Muscle layer of duodenum (tissue), 2 donors: ENCODE measurements around the gene ABR.

ENCODE experiments used
- H3K27ac ChIP-seq: one replicate; pipeline ENCODE4 v1.7.0; 2013; ENCODE audit warnings: mild to moderate bottlenecking, low read length
- H3K27me3 ChIP-seq: one replicate; pipeline ENCODE4 v1.7.0; 2013; ENCODE audit warnings: low read depth, mild to moderate bottlenecking, control low read depth, low read length
- H3K36me3 ChIP-seq, 2 donors: one replicate each; pipeline ENCODE4 v1.7.0; 2013; ENCODE audit warnings: low read length in 2 of 2, control low read depth in 1 of 2, mild to moderate bottlenecking in 1 of 2; ENCODE audit not compliant: insufficient read depth in 2 of 2, control insufficient read depth in 1 of 2
- H3K4me1 ChIP-seq, 2 donors: one replicate each; pipeline ENCODE4 v1.7.0; 2013; ENCODE audit warnings: low read length in 2 of 2, mild to moderate bottlenecking in 2 of 2, control low read depth in 1 of 2, moderate library complexity in 1 of 2; ENCODE audit not compliant: insufficient read depth in 2 of 2, control insufficient read depth in 1 of 2
- H3K4me3 ChIP-seq, 2 donors: one replicate each; pipeline ENCODE4 v1.7.0; 2013; ENCODE audit warnings: low read length in 2 of 2, low read depth in 1 of 2, mild to moderate bottlenecking in 1 of 2
- H3K9me3 ChIP-seq, 2 donors: one replicate each; pipeline ENCODE4 v1.7.0; 2013; ENCODE audit warnings: low read length in 2 of 2, control low read depth in 1 of 2, mild to moderate bottlenecking in 1 of 2; ENCODE audit not compliant: control insufficient read depth in 1 of 2
- donor health status: healthy.

The ABR gene

GRCh38 chr17:1168533-1169220 lies 11.1 kb downstream of the ABR start:
- Histone ChIP-seq H3K4me1 (peaks cover 0 to 4% of the 10 kb centered on the region in 2 donors), H3K27ac (no peak overlapping the region), H3K4me3 (no peak overlapping the region), H3K9me3 (no peaks in the 10 kb centered on the region), H3K36me3 (no peaks in the 10 kb centered on the region), H3K27me3 (no peaks in the 10 kb centered on the region)

- Histone ChIP-seq H3K27ac (no peak overlapping the region), H3K4me1 (peaks cover 0 to 4% of the 10 kb centered on the region in 2 donors)
Measured at GRCh38 chr17:1166276-1166675, 13.5 kb downstream of the ABR start.

GRCh38 chr17:1165836-1166235 lies 13.9 kb downstream of the ABR start:
- H3K27ac ChIP-seq = no peak overlapping the region
- no peaks in the 10 kb centered on the region for H3K9me3 ChIP-seq
- H3K27me3 ChIP-seq = no peaks in the 10 kb centered on the region
- no peak overlapping the region for H3K4me3 ChIP-seq
- peaks cover 0 to 4% of the 10 kb centered on the region in 2 donors for H3K4me1 ChIP-seq
- H3K36me3 ChIP-seq = no peaks in the 10 kb centered on the region

More at GRCh38 chr17:1166276-1166675, 13.5 kb downstream of the ABR start:
- H3K4me3 ChIP-seq = no peak overlapping the region
- H3K9me3 ChIP-seq = no peaks in the 10 kb centered on the region
- no peaks in the 10 kb centered on the region for H3K36me3 ChIP-seq
- H3K27me3 ChIP-seq = no peaks in the 10 kb centered on the region

- peaks cover 0 to 3% of the 10 kb centered on the region in 2 donors for H3K36me3 ChIP-seq
- no peak overlapping the region for H3K4me3 ChIP-seq
- H3K9me3 ChIP-seq = no peaks in the 10 kb centered on the region
- no peaks in the 10 kb centered on the region for H3K27me3 ChIP-seq
- H3K4me1 ChIP-seq = peaks cover 0 to 4% of the 10 kb centered on the region in 2 donors
- H3K27ac ChIP-seq = no peak overlapping the region
Measured at GRCh38 chr17:1164935-1165556, 14.7 kb downstream of the ABR start.

GRCh38 chr17:1162116-1162855 lies 17.5 kb downstream of the ABR start:
- peaks cover 0 to 3% of the 10 kb centered on the region in 2 donors for H3K36me3 ChIP-seq
- H3K27me3 ChIP-seq = no peaks in the 10 kb centered on the region
- no peak overlapping the region for H3K4me3 ChIP-seq
- no peaks in the 10 kb centered on the region for H3K9me3 ChIP-seq
- no peak overlapping the region for H3K27ac ChIP-seq
- peaks cover 0 to 3% of the 10 kb centered on the region in 2 donors for H3K4me1 ChIP-seq

GRCh38 chr17:1160591-1161390 lies 19.0 kb downstream of the ABR start:
- peaks cover 0 to 3% of the 10 kb centered on the region in 2 donors for H3K36me3 ChIP-seq
- H3K9me3 ChIP-seq = no peaks in the 10 kb centered on the region
- H3K27me3 ChIP-seq = no peaks in the 10 kb centered on the region
- H3K4me3 ChIP-seq = no peak overlapping the region
- H3K27ac ChIP-seq = no peak overlapping the region
- no peaks in the 10 kb centered on the region for H3K4me1 ChIP-seq

GRCh38 chr17:1159431-1160180 lies 20.2 kb downstream of the ABR start:
- peaks cover 0 to 3% of the 10 kb centered on the region in 2 donors for H3K36me3 ChIP-seq
- no peak overlapping the region for H3K27ac ChIP-seq
- no peaks in the 10 kb centered on the region for H3K27me3 ChIP-seq
- H3K9me3 ChIP-seq = no peaks in the 10 kb centered on the region
- H3K4me3 ChIP-seq = no peak overlapping the region
- no peaks in the 10 kb centered on the region for H3K4me1 ChIP-seq

- H3K9me3 ChIP-seq = no peaks in the 10 kb centered on the region
- H3K4me1 ChIP-seq = no peaks in the 10 kb centered on the region
- H3K27ac ChIP-seq = no peak overlapping the region
- peaks cover 0 to 3% of the 10 kb centered on the region in 2 donors for H3K36me3 ChIP-seq
- no peak overlapping the region for H3K4me3 ChIP-seq
- H3K27me3 ChIP-seq = no peaks in the 10 kb centered on the region
Measured at GRCh38 chr17:1158879-1159278, 20.9 kb downstream of the ABR start.

- H3K4me3 ChIP-seq = no peak overlapping the region
- H3K27ac ChIP-seq = no peak overlapping the region
- peaks cover 0 to 3% of the 10 kb centered on the region in 2 donors for H3K36me3 ChIP-seq
- H3K27me3 ChIP-seq = no peaks in the 10 kb centered on the region
- no peaks in the 10 kb centered on the region for H3K4me1 ChIP-seq
- no peaks in the 10 kb centered on the region for H3K9me3 ChIP-seq
Measured at GRCh38 chr17:1156864-1157263, 22.9 kb downstream of the ABR start.

- Histone ChIP-seq H3K9me3 (no peaks in the 10 kb centered on the region), H3K4me3 (no peak overlapping the region), H3K36me3 (no peaks in the 10 kb centered on the region), H3K27ac (no peak overlapping the region), H3K4me1 (no peaks in the 10 kb centered on the region), H3K27me3 (no peaks in the 10 kb centered on the region)
Measured at GRCh38 chr17:1154704-1155103, 25.1 kb downstream of the ABR start.
